GM10248 (cell line): ENCODE results near the gene ILKAP.
A peak's percentile ranks its signal among the peaks of the same experiment; 100 is the strongest.

ENCODE experiments used
- CTCF ChIA-PET: fragments of 300-600 bp; sonication (Branson Sonifier 250); formaldehyde crosslinking; extraction: SDS; loops from one replicate; lab custom pipeline; 2021; ENCODE audit warnings: antibody characterized with exemption; lab: Yijun Ruan, JAX
- POLR2A ChIA-PET: fragments of 350-650 bp; sonication (Branson Sonifier 250); formaldehyde crosslinking; extraction: SDS; loops from one replicate; lab custom pipeline; 2020; ENCODE audit warnings: antibody characterized with exemption; lab: Yijun Ruan, JAX
- DNase-seq: peaks from one replicate; pipeline ENCODE4 v3.0.0; 2012; ENCODE audit errors: extremely low spot score
- TF ChIP-seq, protein P1 (sequence below): IDR thresholded peaks from 2 replicates; pipeline ENCODE4 v1.5.1; 2012; ENCODE audit warnings: mild to moderate bottlenecking, low read depth; ENCODE audit errors: extremely low read depth, missing control alignments, control extremely low read depth

The ILKAP gene

DNA sequence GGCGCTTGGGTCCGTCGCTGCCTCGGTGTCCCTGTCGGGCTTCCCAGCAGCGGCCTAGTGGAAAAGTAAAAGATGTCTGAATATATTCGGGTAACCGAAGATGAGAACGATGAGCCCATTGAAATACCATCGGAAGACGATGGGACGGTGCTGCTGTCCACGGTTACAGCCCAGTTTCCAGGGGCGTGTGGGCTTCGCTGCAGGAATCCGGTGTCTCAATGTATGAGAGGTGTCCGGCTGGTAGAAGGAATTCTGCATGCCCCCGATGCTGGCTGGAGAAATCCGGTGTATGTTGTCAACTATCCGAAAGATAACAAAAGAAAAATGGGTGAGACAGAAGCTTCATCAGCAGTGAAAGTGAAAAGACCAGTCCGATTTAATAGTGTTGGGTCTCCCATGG lies 28.3 kb upstream of the ILKAP start:
- DNase-seq = no peak
- ChIA-PET CTCF (interaction anchor here (1.0 to 2.6 kb wide), 4 partner anchors 10 to 33 kb away, joined by 3 to 10 read pairs (median 3); no protein-coding TSS in a partner anchor), POLR2A (no interaction called here)
- TF ChIP-seq, protein P1, sequence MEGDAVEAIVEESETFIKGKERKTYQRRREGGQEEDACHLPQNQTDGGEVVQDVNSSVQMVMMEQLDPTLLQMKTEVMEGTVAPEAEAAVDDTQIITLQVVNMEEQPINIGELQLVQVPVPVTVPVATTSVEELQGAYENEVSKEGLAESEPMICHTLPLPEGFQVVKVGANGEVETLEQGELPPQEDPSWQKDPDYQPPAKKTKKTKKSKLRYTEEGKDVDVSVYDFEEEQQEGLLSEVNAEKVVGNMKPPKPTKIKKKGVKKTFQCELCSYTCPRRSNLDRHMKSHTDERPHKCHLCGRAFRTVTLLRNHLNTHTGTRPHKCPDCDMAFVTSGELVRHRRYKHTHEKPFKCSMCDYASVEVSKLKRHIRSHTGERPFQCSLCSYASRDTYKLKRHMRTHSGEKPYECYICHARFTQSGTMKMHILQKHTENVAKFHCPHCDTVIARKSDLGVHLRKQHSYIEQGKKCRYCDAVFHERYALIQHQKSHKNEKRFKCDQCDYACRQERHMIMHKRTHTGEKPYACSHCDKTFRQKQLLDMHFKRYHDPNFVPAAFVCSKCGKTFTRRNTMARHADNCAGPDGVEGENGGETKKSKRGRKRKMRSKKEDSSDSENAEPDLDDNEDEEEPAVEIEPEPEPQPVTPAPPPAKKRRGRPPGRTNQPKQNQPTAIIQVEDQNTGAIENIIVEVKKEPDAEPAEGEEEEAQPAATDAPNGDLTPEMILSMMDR = no peak

DNA sequence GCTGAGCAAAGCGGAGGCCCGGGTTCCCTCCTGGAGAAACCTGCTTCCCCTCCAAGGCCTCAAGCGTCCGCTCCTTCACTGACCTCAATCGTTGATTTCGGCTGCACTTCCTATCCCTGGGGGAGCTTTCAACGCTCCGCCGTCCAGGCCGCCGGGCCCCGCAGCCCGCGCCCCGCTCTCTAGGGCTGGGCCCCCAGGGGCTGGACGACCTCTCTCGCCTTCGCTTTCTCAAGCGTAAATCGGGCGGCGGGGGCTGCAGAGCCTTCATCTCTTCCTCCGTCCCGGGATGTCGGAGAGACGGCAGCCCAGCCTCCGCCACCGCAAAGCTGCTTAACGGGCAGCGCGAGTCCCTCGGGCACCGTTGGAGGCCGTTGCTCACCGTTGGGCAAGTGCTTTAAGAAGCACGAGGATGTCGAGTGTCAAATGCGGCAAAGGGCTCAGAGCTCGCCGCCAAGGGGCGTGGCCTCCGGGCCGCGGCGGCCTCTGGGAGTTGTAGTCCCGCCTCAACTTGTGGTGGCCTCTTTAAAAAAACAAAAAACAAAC lies 27.8 kb upstream of the ILKAP start:
- POLR2A ChIA-PET = no interaction called here
- DNase-seq = peak; percentile 85
- TF ChIP-seq, protein P1 = no peak
- CTCF ChIA-PET = interaction anchor here (1.0 to 2.6 kb wide), 4 partner anchors 9 to 33 kb away, joined by 3 to 10 read pairs (median 3); no protein-coding TSS in a partner anchor

DNA sequence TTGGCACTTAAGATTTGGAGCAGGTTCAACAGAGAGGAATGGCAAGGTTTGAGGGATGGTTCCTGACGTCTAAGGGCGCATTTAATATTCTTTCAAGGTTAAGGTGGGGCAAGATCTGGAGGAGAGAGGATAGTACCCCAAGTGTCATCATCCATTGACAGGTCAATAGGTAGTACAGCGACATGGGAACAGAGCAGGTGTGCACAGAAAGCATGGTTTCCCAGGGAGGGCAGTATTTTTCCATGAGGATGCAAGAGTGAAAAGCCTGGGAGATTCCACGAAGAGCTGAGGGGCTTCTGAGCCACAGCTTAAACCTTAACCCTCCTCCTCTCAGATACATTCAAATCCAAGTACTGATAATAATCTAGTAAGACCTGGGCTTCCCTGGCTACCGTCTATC lies 27.2 kb upstream of the ILKAP start:
- CTCF ChIA-PET = interaction anchor here (1.0 to 2.6 kb wide), 4 partner anchors 9 to 34 kb away, joined by 3 to 10 read pairs (median 3); no protein-coding TSS in a partner anchor

DNA sequence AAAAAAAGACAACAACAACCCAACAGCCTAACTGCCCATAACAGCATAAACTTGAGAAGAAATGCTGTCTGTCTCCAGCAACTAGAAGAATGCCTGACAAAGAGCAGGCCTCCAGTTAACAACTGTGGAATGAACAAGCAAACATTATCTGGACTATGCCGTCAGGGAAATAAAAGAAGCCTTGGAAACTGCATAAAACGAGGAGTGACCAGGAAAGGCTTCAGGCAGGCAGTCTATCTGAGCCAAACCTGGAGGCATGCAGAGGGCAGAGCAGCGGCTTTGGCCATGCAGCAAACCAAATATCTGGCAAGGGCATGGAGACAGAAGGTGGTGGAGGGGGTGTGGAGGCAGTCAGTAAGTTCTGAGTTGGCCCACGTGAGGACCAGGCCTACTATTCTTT lies 25.2 kb upstream of the ILKAP start:
- DNase-seq = no peak
- ChIA-PET CTCF (no interaction called here), POLR2A (no interaction called here)
- TF ChIP-seq, protein P1 = no peak

More for the DNA sequence above, 27.2 kb upstream of the ILKAP start:
- TF ChIP-seq, protein P1 = no peak
- no peak for DNase-seq
- POLR2A ChIA-PET = no interaction called here

DNA sequence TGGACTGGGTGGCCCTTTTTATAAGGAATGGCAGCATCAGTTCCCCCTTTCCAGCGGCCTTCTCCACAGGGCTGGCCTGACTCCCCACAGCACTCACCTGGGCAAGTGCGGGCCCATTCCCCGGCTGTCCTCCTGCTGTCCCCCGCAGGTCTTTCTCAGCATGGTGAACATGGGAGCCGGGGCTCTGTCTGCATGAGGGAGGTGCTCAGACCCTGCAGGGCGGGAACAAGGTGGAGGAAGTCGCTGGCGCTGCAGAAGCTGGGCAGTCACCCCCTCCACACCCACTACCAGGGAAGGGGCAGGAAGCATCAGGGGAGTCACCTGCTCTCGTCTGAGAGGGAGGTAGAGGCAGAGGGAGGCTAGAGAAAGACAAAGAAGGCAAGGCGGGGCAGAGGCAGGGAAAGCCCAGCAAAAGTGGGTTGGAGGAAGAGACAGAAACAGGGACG lies 24.1 kb upstream of the ILKAP start:
- TF ChIP-seq, protein P1 = no peak
- POLR2A ChIA-PET = no interaction called here
- DNase-seq = no peak
- CTCF ChIA-PET = no interaction called here

DNA sequence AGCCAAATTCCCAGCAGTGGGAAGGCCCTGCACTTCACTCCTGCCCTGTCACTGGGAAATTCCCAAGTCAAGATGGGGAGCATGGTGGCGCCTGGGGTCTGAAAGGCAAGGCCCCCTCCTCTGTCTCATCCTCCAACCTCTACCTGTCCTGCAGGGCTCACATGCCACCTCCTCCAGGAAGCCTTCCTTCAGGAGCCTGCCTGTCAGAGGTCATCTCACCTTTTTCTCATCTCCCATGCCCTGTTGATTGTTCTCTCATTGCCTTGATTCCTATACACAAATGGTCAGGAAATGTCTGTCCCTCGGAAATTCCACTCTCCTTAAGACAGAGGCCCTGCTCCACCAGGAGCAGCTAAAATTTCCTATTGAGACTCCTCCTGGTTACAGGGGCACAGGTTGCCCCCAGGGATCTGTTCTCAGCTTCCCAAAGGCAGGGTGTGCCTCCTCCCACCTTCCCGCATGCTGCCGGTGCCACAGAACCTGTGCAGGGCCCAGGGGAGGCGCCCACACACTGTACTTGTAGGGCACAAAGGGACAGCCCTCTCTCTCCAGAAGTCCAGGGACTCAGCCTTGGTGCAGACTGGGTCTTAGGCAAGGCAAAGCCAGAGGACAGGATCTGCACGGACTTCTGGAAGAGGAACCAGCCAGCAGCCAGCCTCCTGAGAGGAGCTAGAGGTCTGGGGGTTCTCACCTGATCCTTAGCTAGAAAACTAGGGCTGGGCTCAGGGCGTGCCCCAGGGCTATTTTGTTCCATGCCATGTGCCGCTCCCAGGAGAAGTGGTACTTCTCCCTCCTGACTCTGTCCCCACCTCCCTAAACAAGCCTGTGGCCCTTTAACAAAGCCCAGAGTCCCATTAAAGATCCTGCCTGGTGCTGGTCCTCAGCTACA lies 23.4 kb upstream of the ILKAP start:
- CTCF ChIA-PET = no interaction called here
- POLR2A ChIA-PET = no interaction called here
- TF ChIP-seq, protein P1 = no peak
- no peak for DNase-seq
